ENCODE results near the gene ZBED1.
"Not testable (repeated sequence)": the region's sequence is repeated elsewhere in the genome, so short reads cannot be mapped to it uniquely, and the experiment has no call there.

The ZBED1 gene

DNA sequence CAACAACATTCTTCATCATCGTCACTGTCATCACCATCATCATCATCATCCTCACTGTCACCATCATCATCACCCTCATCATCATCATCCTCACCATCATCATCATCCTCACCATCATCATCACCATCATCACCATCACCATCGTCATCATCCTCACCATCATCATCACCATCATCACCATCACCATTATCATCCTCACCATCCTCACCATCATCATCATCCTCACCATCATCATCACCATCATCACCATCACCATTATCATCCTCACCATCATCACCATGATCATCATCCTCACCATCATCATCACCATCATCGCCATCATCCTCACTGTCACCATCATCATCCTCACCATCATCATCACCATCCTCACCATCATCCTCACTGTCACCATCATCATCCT, 18.9 kb upstream of the ZBED1 start:
- DNase-seq (ENCODE audit: low read depth in 3 of 3): not testable (repeated sequence)

DNA sequence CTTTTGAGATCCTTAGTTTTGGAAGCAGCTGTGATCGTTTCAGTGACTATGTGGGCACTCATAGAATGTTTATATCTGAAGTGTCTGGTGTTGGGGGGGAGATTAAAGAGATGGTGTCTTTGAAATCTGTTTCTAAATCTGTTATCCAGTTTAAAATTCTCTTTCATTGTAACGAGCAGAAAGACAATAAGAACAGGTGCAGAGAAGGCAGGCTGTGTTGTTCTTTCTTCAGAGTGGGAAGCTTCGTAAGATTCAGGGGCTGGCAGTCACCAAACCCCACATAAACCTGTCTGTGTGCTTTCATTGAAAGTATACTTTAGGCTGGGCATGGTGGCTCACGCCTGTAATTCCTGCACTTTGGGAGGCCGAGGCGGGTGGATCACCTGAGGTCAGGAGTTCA, 16.3 kb upstream of the ZBED1 start:
- DNase-seq (ENCODE audit: low read depth in 3 of 3): no peak

DNA sequence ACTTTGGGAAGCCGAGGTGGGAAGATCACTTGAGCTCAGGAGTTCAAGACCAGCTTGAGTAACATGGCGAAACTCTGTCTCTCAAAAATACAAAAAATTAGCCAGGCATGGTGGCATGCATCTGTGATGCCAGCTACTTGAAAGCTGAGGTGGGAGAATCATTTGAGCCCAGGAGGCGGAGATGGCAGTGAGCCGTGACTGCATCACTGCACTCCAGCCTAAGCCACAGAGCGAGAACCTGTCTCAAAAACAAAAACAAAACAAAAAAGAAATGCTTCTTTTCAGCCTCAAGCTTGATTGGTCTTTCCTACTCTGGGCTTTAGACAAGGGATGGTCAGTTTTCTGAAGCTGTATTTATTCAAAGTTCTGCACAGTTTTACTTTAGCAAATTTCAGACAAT, 15.8 kb upstream of the ZBED1 start:
- no peak for DNase-seq (ENCODE audit: low read depth in 3 of 3)

DNA sequence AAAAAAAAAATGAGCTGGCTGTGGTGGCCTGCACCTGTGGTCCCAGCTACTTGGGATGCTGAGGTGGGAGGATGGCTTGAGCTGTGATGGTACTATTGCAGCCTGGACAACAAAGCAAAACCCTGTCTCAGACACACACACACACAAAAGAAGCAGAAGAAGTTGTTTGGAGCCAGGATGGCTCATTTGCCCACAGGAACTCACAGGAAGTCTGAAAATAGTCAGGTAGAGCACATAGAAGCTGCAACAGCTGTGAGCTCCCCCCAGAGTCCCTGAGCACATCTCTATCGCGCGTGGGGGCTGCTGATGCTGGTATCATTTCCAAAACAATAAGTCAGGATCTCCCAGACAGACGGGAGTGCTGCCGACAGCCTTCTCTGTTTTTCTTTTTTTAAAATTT, 13.4 kb upstream of the ZBED1 start:
- no peak for DNase-seq (ENCODE audit: low read depth in 3 of 3)

DNA sequence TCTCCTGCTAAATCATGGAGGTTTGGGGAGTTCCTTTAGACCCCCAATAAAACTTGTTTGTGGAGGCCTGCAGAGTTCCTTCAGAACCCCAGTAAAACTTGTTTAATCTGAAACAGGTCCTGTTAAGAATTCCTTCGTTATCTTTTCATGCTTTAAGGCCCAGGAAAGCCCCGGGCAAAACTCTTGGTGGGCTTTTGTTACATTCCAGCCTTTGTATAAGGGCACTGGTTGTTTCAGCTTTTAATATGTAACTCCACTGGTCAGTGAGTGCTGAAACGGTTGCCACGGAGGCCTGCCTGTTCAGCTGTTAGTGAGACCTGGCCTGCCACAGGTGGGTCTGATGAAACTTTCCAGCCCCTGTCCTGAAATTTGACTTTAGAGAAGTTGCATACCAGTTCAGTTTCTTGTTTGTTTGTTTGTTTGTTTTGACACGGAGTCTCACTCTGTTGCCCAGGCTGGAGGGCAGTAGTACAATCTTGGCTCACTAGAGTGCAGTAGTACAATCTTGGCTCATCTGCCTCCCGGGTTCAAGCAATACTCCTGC, 12.4 kb upstream of the ZBED1 start:
- no peak for DNase-seq (ENCODE audit: low read depth in 3 of 3)

DNA sequence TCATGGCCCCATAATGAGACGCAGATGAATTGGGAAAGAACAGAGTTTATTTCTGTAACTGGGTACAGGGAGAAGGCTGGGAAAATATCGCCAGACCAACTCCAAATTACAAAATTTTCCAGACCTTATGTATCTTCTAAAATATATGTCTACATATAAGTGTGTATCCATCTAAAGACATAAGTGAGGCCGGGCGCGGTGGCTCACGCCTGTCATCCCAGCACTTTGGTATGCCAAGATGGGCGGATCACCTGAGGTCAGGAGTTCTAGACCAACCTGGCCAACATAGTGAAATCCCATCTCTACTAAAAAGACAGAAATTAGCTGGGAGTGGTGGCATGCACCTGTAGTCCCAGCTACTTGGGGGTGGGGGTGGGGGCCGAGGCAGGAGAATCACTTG, 11.7 kb upstream of the ZBED1 start:
- no peak for DNase-seq (ENCODE audit: low read depth in 3 of 3)

DNA sequence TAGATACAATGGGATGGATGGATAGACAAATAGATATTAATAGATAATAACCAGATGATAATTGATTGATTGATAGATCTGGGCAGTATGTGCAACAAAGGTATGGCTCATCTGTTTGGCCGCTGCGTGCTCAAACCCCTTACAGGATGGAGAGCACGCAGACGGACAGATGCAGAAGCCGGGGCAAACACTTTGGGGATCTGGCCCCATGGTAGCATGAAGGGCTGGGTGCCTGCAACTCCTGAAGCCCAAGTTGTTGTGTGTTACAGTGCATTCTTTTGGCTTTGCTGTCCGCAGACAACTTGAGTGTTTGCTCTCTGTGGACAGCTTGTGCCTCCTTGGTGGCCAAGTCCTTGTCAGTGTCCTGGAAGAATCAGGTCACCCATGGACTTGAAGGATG, 10.6 kb upstream of the ZBED1 start:
- no peak for DNase-seq (ENCODE audit: low read depth in 3 of 3)

DNA sequence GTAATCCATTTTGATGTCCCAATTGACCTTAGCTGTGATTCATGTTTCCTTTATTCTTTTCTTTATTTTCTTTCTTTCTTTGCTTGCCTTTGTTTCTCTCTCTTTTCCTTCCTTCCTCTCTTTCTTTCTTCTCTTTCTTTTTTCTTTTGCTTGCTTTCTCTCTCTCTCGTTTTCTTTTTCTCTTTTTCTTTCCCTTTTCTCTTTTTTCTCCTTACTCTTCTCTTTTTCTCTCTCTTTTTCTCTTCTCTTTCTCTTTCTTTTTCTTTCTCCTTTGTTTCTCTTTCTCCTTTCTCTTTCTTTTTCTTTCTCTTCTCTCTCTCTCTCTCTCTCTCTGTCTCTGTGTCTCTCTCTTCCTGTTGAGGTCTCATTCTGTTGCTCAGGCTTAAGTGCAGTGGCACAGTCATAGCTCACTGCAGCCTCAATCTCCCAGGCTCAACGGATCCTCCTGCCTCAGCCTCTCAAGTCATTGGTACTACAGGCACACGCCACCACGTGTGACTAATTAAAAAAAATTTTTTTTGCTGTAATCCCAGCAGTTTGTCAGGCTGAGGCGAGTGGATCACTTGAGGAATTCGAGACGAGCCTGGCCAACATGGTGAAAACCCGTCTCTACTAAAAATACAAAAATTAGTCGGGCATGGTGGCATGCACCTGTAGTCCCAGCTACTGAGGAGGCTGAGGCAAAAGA, 8.0 kb upstream of the ZBED1 start:
- no peak for DNase-seq (ENCODE audit: low read depth in 3 of 3)

DNA sequence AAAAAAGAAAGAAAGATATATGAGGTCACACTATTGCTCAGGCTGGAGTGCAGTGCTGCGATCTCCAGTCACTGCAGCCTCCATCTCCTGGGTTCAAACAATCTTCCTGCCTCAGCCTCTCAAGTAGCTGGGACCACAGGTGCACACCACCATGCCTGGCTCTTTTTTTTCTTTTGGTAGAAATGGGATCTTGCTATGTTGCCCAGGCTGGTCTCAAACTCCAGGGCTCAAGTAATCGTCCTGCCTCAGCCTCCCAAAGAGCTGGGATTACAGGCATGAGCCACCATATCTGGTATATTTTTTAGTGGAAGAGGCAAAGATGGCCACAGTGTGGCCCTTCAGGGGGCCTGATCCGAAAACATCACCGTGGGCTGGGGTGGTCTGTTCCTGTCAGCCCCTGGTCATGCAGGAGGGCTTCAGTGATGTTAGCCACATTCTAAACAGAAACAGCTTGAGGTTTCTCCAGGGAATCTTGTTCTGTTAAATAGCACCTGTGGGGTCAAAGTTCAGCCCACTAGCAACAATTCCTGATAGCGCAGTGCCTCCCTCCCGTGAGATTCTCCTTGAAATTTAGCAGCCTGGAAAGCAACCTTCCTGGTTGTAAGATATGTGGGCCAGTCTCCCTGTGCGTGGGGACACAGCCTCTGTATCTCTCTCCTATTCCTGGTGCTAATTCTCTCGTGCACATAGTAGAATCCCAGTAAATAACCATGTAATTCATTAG, 7.3 kb upstream of the ZBED1 start:
- no peak for DNase-seq (ENCODE audit: low read depth in 3 of 3)

DNA sequence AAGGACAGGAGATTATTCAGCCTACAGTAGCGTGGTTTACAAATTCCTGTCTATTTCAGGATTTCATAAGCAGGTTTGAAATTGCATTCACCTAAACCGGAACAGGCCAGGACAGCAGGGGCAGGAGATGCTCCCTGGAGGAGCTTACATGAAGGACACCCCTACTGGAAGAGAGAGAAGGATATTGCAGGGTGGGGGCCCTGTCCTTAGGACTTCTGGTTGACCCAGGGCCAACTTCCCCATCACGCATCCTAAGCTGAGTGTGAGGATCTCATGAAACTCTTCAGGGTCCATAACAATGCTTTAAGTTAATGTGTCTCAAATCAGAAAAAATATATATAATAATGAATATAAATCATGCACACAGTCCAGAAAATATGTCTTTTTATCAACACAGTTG, 6.4 kb upstream of the ZBED1 start:
- DNase-seq (ENCODE audit: low read depth in 3 of 3): no peak

DNA sequence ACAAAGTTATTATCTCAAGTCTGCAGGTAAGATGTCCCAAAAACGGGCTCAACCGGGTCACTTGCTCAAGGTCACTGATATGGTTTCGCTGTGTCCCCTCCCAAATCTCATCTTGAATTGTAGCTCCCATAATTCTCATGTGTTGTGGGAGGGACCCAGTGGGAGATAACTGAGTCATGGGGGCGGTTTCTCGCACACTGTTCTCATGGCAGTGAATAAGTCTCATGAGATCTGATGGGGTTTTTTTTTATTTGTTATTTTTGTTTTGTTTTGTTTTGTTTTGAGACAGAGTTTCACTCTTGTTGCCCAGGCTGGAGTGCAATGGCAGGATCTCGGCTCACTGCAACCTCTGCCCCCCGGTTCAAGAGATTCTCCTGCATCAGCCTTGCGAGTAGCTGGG, 4.6 kb upstream of the ZBED1 start:
- DNase-seq (ENCODE audit: low read depth in 3 of 3): not testable (repeated sequence)

DNA sequence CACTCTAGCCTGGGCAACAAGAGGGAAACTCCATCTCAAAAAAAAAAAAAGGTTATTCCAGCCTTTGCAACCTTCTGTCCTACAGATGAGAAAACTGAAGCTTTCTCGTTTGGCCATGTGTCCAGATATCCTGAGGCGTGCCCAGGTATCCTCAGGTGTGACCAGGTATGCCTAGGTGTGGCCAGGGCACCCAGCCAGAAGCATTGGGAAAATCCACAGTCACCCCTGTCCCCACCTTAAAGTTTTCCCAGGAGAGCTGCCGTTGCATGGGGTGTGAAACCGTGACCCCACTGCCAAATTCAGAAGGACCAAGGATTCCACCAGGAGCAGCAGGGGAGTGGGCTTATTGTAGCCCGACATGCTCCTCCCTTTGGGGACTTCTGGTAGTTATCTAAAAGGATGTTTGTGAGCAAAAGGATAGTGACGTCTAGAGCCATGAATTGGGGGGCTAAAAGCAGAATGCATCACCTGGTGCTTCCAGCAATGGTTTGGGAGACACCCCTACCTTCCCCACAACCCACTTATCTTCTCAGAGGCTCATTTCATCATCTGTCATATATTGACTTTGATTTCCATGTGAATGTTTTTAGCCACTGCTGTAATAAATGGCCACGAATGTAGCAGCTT, 4.0 kb upstream of the ZBED1 start:
- DNase-seq (ENCODE audit: low read depth in 3 of 3): no peak

DNA sequence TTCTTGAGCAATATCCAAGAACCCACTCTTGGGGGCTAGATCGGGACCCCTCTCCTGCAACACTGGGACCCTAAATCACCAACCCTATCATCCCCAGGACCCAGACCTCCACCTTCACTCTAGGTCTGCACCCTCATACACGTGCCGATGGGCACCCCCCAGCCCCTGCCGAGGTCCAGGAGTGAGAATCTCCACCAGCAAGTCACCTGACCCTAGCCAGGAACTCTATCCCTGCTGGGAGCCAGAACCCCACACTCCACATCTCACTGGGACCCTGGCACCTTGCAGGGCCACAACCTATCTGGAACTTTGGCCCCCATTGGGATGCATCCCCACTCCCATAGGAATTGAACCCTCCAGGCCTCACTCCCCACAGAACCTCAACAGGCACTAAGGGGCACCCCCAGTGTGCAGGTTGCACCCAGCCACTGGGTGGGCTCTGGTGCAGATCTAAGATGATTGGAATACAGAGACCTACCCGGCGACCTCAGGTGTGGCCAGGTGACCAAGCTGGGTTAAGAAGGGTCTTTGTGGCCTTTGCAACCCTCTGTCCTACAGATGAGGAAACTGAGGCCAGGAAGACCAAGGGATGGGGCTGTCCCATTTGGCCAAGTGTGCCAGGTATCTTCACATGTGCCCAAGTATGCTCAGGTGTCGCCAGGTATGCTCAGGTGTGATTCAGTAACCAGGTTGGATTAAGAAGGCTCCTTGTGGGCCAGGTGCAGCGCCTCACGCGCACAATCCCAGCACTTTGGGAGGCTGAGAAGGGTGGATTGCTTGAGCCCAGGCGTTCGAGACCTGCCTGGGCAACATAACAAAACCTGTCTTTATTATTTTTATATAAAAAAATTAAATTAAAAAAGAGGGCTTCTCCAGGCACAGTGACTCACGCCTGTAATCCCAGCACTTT, 3.1 kb upstream of the ZBED1 start:
- DNase-seq (ENCODE audit: low read depth in 3 of 3): no peak

DNA sequence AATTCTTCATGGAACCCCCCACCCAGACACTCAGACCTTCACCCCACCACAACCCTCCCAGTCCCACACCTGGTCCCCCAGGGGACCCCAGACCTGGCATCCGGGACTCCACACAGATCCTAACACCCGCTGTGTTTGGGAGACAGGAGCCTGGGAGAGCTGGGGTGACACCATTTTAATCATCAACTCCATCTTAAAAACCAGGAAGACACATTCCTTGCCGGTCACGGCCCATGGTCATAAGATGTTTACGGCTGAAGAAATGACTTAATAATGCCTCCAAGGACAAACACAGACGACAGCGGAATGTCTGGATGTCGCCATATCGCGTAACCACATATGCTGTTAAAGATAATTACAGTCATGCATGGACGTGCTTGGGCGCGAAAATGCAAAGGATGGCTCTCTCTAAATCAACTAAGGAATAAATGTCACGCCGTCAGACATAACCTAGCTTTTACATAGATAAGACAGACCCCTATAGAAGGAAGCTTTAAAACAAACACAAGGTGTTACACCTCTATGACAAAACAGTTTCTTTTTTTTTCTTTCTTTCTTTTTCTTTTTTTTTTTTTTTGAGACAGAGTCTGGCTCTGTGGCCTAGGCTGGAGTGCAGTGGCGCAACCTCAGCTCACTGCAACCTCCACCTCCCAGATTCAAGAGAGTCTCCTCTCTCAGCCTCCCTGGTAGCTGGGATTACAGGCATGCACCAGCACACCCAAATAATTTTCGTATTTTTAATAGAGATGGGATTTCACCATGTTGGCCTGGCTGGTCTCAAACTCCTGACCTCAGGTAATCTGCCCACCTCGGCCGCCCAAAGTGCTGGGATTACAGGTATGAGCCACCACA, 2.1 kb upstream of the ZBED1 start:
- DNase-seq (ENCODE audit: low read depth in 3 of 3): no peak

DNA sequence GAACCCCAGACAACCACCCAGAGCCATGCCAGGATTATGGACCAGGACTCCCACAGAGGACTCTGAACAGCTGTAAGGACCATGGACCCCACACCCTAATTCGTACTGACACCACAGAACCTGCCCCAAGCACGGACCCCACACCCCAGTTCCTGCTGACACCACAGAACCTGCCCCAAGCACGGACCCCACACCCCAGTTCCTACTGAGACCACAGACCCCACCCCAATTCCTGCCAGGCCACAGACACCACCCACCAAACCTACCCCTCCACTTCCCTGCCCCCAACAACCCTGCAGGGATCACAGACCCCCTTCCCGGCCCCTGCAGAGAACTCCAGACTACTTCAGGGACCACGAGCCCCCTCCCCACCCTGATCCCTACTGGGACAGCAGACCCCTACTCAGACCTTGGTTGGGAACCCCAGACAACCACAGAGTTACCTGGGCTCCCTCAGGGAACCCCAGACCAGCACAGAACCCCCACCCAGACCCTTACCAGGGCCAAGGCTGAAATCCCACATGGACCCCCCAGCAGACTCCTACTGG, 1.4 kb upstream of the ZBED1 start:
- no peak for DNase-seq (ENCODE audit: low read depth in 3 of 3)

DNA sequence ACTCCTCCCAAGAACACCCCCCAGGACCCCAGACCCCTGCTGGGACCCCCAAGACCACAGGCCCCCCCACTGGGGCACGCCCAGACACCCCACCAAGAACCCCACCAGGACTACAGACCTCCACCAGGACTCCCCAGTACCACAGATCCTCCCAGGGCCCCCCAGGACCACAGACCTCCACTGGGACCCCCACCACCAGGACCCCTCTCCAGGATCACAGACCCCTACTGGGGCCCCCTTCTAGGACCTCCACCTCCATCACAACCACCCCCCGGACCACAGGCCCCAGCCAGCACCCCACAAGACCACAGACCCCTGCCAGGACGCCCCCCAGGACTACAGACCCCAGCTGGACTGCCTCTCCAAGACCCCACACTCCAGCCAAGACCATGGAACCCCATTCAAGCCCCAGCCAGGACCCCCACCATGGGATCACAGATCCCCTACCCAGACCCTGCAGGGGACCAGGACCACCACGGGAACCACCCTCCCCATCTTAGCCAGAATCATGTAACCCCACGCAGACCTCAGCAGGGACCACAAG, 855 bp upstream of the ZBED1 start:
- no peak for DNase-seq (ENCODE audit: low read depth in 3 of 3)

DNA sequence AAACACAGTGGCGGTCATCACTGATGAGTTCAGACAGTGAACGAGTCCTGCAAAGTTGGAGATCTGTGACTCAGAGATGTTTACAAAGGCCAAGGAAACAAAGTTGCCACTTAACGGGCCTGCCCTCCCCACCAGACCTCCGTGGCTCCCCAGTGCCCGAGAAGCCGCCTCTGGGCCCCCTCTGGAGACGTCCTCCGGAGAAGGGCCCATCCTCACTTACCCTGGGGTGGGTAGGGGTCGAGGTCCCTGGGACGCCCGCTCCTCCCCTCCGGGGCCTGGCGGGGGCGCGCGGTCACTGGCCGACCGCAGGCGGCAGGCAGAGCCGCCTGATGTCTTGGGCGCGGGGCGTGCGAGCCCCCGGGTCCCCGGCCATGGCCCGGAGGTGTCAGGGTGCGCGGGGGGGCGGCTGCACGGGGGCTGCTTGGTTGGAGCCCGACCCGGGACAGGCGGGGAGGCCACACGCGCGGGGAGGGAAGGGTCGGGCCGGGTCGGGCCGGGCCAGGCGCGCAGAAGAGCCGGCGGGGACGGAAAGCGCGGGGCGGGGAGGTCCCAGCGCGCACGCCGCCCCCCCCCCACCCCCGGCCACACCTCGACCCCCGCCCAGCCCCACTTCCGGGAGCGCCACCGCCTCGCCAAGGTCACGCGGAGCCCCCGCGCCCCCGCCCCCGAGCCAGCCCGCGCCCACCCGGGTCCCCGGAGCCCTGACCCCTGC, 529 bp downstream of the ZBED1 start:
- peak in 2 of 3 experiments; percentile 9 to 34 for DNase-seq (ENCODE audit: low read depth in 3 of 3)

DNA sequence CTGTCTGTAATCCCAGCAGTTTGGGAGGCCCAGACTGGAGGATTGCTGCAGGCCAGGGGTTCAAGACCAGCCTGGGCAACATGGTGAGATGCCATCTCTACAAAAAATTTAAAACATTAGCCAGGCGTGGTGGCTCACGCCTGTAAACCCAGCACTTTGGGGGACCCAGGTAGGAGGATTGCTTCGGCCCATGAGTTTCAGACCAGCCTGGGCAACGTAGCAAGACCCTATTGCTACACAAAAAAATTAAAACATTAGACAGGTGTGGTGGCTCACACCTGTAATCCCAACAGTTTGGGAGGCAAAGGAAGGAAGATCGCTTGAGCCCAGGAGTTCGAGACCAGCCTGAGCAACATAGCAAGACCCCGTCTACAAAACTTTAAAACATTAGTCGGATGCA, 1.3 kb downstream of the ZBED1 start:
- DNase-seq (ENCODE audit: low read depth in 3 of 3): no peak

DNA sequence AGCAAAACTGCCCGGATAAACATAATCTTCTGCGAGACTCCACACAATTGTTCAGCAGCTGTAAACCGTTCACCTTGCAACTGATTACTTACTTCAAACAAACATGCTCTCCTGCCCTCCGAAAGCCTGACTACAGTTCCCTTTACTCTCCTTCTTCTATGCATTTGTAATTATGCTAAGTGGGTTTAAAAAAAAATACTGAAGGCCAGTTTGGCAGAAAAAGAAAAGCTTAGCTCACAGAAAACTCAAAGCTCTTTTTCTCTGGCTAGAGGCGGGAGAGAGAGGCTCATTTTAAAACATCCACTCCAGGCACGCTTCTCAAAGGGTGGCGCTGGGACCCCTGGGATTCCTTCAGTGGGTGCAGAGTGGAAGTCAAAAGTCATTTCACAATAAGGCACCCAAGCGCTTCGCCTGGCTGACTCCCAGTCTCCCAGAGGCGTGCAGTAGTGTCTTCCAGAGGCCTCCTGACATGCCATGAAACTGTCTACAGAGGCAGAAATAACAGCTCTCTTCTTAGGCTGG, 1.9 kb downstream of the ZBED1 start:
- DNase-seq (ENCODE audit: low read depth in 3 of 3): no peak

Data from stimulated activated CD4-positive, alpha-beta T cell treated with anti-CD3 and anti-CD28 coated beads, TNF-alpha, amount 100 ng/mL, for 4 hours (primary cell).